Endothelial cell of umbilical vein (primary cell): Measurements from ENCODE around the gene DMRTC2. TPM values are rescaled to one million over a fixed set of nuclear protein-coding genes. Genes with fewer than 3 reads are reported as not detected.

Experiments
- BruUV-seq: library from RNA; stranded (reverse); fragments of 400-500 nt; replicated peaks from 2 replicates; lab custom pipeline; 2021; lab: Mats Ljungman, UMichigan
- CTCF ChIA-PET: fragments of 300-600, 350-600 bp; sonication (Branson Sonifier 250); formaldehyde crosslinking; loops from one replicate; lab custom pipeline; 2021; ENCODE audit warnings: antibody characterized with exemption, inconsistent platforms; lab: Charles Lee
- POLR2A ChIA-PET: fragments of 300-600, 350-600 bp; sonication (Branson Sonifier 250); formaldehyde crosslinking; loops from one replicate; lab custom pipeline; 2021; ENCODE audit warnings: antibody characterized with exemption, inconsistent platforms; lab: Charles Lee
- DNase-seq: peaks from one replicate; pipeline ENCODE4 v3.0.0-alpha.2; 2011; ENCODE audit warnings: low read depth, low spot score
- FAIRE-seq: peaks from 2 replicates; lab custom pipeline; 2011; peaks lifted over from hg19 to GRCh38; lab: Jason Lieb, UNC
- H2AFZ ChIP-seq: 2 replicates; pipeline ENCODE4 v1.6.0; 2012; ENCODE audit warnings: low read depth, low read length, control low read depth, inconsistent platforms
- H3K27ac ChIP-seq: 2 replicates; pipeline ENCODE4 v1.5.1; 2011; ENCODE audit warnings: low read depth, mild to moderate bottlenecking, control low read depth, low read length, moderate library complexity; ENCODE audit not compliant: insufficient read depth
- H3K27me3 ChIP-seq, 2 experiments: 2 replicates each; pipeline versions ENCODE4 v1.6.0 to v1.6.1; 2011; ENCODE audit warnings: low read length in 2 of 2, mixed read lengths in 1 of 2; ENCODE audit not compliant: control insufficient read depth in 2 of 2, insufficient read depth in 2 of 2
- H3K36me3 ChIP-seq, 2 experiments: 2 replicates in 1 of 2; 3 replicates in 1 of 2; pipeline ENCODE4 v1.5.1; 2011; ENCODE audit warnings: low read length in 2 of 2, mild to moderate bottlenecking in 1 of 2, moderate library complexity in 1 of 2; ENCODE audit not compliant: control insufficient read depth in 2 of 2, insufficient read depth in 2 of 2; ENCODE audit errors: extremely low read depth in 1 of 2
- H3K4me1 ChIP-seq: 3 replicates; pipeline ENCODE4 v1.5.1; 2011; ENCODE audit warnings: mild to moderate bottlenecking, low read length; ENCODE audit not compliant: control insufficient read depth, insufficient read depth; ENCODE audit errors: extremely low read depth
- H3K4me2 ChIP-seq: 2 replicates; pipeline ENCODE4 v1.6.1; 2011; ENCODE audit warnings: low read length, control low read depth, mixed read lengths; ENCODE audit not compliant: insufficient read depth
- H3K4me3 ChIP-seq, 3 experiments: fragments of 200-600 bp in 1 of 3; sonication (generic), shearing (Covaris generic) in 1 of 3; replicated peaks in 1 of 3; 2 replicates each; pipeline ENCODE4 v1.5.1; 2011 to 2016; ENCODE audit warnings: control low read depth in 3 of 3, low read length in 3 of 3, mild to moderate bottlenecking in 2 of 3, inconsistent platforms in 1 of 3, low read depth in 1 of 3, moderate library complexity in 1 of 3; ENCODE audit not compliant: insufficient read depth in 1 of 3
- H3K79me2 ChIP-seq: 2 replicates; pipeline ENCODE4 v1.6.0; 2012; ENCODE audit warnings: low read length, inconsistent platforms; ENCODE audit not compliant: control insufficient read depth, insufficient read depth
- H3K9ac ChIP-seq: replicated peaks from 2 replicates; pipeline ENCODE3; 2011; ENCODE audit warnings: low read length, control low read depth; ENCODE audit not compliant: insufficient read depth; ENCODE audit errors: extremely low read depth
- H3K9me1 ChIP-seq: replicated peaks from 3 replicates; pipeline ENCODE4 v1.6.0; 2011; ENCODE audit warnings: mild to moderate bottlenecking, low read length; ENCODE audit not compliant: control insufficient read depth, insufficient read depth; ENCODE audit errors: extremely low read depth
- H3K9me3 ChIP-seq: replicated peaks from 2 replicates; pipeline ENCODE4 v1.5.1; 2012; ENCODE audit warnings: low read length, inconsistent platforms; ENCODE audit not compliant: control insufficient read depth, insufficient read depth
- H4K20me1 ChIP-seq: replicated peaks from 2 replicates; pipeline ENCODE3; 2011; ENCODE audit warnings: mild to moderate bottlenecking, low read length; ENCODE audit not compliant: control insufficient read depth, insufficient read depth; ENCODE audit errors: extremely low read depth
- EZH2 ChIP-seq: IDR thresholded peaks from 2 replicates; pipeline ENCODE4 v1.6.1; 2012; ENCODE audit warnings: borderline replicate concordance, low read depth, mild to moderate bottlenecking, moderate library complexity, low read length, inconsistent platforms; ENCODE audit not compliant: severe bottlenecking
- FOS ChIP-seq: IDR thresholded peaks from 2 replicates; pipeline ENCODE4 v1.6.1; 2011; ENCODE audit warnings: mild to moderate bottlenecking, low read length, moderate library complexity, borderline replicate concordance; ENCODE audit not compliant: insufficient read depth
- GATA2 ChIP-seq: IDR thresholded peaks from 2 replicates; pipeline ENCODE4 v1.7.0; 2011; ENCODE audit warnings: low read depth, mild to moderate bottlenecking, moderate library complexity, mixed read lengths, low read length; ENCODE audit not compliant: insufficient read length, insufficient read depth
- JUN ChIP-seq: IDR thresholded peaks from 2 replicates; pipeline ENCODE4 v1.6.1; 2011; ENCODE audit warnings: borderline replicate concordance, low read depth; ENCODE audit not compliant: insufficient read length, insufficient read depth
- MYC ChIP-seq: IDR thresholded peaks from one replicate; pipeline ENCODE4 v1.6.1; 2011; ENCODE audit warnings: mild to moderate bottlenecking, low read depth, low read length
- POLR2A ChIP-seq: IDR thresholded peaks from 2 replicates; pipeline ENCODE4 v1.6.1; 2012; ENCODE audit warnings: low read depth, mild to moderate bottlenecking, control low read depth, low read length
- POLR2AphosphoS5 ChIP-seq: IDR thresholded peaks from 2 replicates; pipeline ENCODE4 v1.6.1; 2012; ENCODE audit warnings: low read depth, mild to moderate bottlenecking, control low read depth, low read length, moderate library complexity; ENCODE audit not compliant: insufficient read depth
- dilution Hi-C: fragments of 300-500 bp; cut with MboI; formaldehyde crosslinking; loops from one replicate; pipeline ENCODE4 v1.15.0; 2019; ENCODE audit warnings: low sequenced_read_pairs; ENCODE audit not compliant: extremely low pct_ligation_motif_present
- intact Hi-C: fragments of 100-400 bp; cut with micrococcal nuclease; formaldehyde crosslinking; loops from one replicate; pipeline ENCODE4 v1.10.0; 2022
- polyA plus RNA-seq, 4 experiments: library from polyadenylated mRNA; depleted of rRNA in 3 of 4; stranded (reverse) in 3 of 4; unstranded in 1 of 4; fragments of >200 nt; gene quantifications; 2 replicates each; pipeline versions ENCODE4 v1.2.1 to v1.2.3, GENCODE V29; 2011 to 2012; ENCODE audit warnings: missing spikeins in 1 of 4
- total RNA-seq: library from RNA; stranded (reverse); gene quantifications from 2 replicates; pipeline ENCODE4 v1.2.3, GENCODE V29; 2021
- TF ChIP-seq, protein P1 (sequence below), 2 donors: IDR thresholded peaks; 1 replicate in 1 of 2; 2 replicates in 1 of 2; pipeline ENCODE4 v1.5.1; 2011; ENCODE audit warnings: low read length in 2 of 2, mild to moderate bottlenecking in 2 of 2, moderate library complexity in 2 of 2, control low read depth in 1 of 2, inconsistent platforms in 1 of 2, low read depth in 1 of 2; ENCODE audit not compliant: insufficient read depth in 1 of 2; ENCODE audit errors: extremely low read depth in 1 of 2
- TF ChIP-seq, protein P2 (sequence below): IDR thresholded peaks from 2 replicates; pipeline ENCODE4 v1.6.1; 2011; ENCODE audit not compliant: insufficient read depth, insufficient read length

DMRTC2 gene
- total and polyA plus RNA-seq, 2 donors (not counting 3 experiments of a cell fraction or from before 2014, with no cell fraction given), result not detected

DNA sequence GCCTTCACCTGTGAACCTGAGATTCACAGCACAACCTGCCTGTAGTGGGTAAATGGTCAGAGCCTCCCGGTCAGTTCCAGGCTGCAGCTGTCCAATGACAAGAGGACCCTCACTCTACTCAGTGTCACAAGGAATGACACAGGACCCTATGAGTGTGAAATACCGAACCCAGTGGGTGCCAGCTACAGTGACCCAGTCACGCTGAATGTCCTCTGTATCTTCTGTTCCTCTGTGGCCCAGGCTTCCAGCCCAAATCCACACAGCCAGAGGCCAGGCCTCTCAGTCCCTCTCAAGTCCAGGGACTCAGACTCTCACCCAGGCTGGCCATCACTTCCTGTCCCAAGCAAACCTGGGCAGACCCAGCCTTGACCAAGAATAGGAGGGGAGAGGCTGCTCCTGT is 37.7 kb upstream of the DMRTC2 start:
- no TSS peak for BruUV-seq
- DNase-seq, result no peak
- no peak overlapping the region for H3K27ac ChIP-seq
- H4K20me1 ChIP-seq, result no peaks in the 10 kb centered on the region
- no peak overlapping the region for H3K4me3 ChIP-seq
- TF ChIP-seq GATA2, result no peak
- no peak for TF ChIP-seq JUN
- TF ChIP-seq POLR2A, result no peak
- no peak for TF ChIP-seq POLR2AphosphoS5
- no peak for TF ChIP-seq FOS
- no peak for TF ChIP-seq EZH2
- no peak for TF ChIP-seq MYC
- TF ChIP-seq, protein P1, sequence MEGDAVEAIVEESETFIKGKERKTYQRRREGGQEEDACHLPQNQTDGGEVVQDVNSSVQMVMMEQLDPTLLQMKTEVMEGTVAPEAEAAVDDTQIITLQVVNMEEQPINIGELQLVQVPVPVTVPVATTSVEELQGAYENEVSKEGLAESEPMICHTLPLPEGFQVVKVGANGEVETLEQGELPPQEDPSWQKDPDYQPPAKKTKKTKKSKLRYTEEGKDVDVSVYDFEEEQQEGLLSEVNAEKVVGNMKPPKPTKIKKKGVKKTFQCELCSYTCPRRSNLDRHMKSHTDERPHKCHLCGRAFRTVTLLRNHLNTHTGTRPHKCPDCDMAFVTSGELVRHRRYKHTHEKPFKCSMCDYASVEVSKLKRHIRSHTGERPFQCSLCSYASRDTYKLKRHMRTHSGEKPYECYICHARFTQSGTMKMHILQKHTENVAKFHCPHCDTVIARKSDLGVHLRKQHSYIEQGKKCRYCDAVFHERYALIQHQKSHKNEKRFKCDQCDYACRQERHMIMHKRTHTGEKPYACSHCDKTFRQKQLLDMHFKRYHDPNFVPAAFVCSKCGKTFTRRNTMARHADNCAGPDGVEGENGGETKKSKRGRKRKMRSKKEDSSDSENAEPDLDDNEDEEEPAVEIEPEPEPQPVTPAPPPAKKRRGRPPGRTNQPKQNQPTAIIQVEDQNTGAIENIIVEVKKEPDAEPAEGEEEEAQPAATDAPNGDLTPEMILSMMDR (IDR thresholded peaks at IDR 0.05; ENCODE audit: extremely low read depth in 1 of 2, insufficient read depth in 1 of 2, low read depth in 1 of 2, low read length in 2 of 2), result no peak
- TF ChIP-seq, protein P2, sequence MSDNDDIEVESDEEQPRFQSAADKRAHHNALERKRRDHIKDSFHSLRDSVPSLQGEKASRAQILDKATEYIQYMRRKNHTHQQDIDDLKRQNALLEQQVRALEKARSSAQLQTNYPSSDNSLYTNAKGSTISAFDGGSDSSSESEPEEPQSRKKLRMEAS, result no peak
- H3K4me1 ChIP-seq, result no peaks in the 10 kb centered on the region
- H3K36me3 ChIP-seq, result no peaks in the 10 kb centered on the region
- H3K9me3 ChIP-seq, result no peaks in the 10 kb centered on the region
- POLR2A ChIA-PET, result no interaction called here
- H3K9me1 ChIP-seq, result no peaks in the 10 kb centered on the region
- no peak overlapping the region for H3K9ac ChIP-seq
- no peak overlapping the region for H2AFZ ChIP-seq
- dilution Hi-C loops (no loop called here), intact Hi-C loops (no loop called here)
- no peak for FAIRE-seq
- H3K4me2 ChIP-seq, result no peak overlapping the region
- CTCF ChIA-PET, result interaction anchor here (1.2 kb wide), 1 partner anchor 22 kb away, joined by 3 read pairs; no protein-coding TSS in a partner anchor
- no peaks in the 10 kb centered on the region for H3K27me3 ChIP-seq
- no peaks in the 10 kb centered on the region for H3K79me2 ChIP-seq
